Astrocyte of the spinal cord (primary cell): ENCODE data around the gene GRSF1.
"Not testable (repeated sequence)": the region's sequence is repeated elsewhere in the genome, so short reads cannot be mapped to it uniquely, and the experiment has no call there.

Experiments
- DNase-seq: peaks from one replicate; pipeline ENCODE4 v3.0.0; 2011; ENCODE audit warnings: low read depth, low spot score
- H3K4me3 ChIP-seq: 2 replicates; pipeline ENCODE4 v1.5.1; 2011; ENCODE audit warnings: low read depth, mild to moderate bottlenecking, low read length, moderate library complexity
- CTCF ChIP-seq: IDR thresholded peaks from 2 replicates; pipeline ENCODE4 v1.5.1; 2012; ENCODE audit warnings: low read depth, mild to moderate bottlenecking, low read length, inconsistent platforms
- in situ Hi-C: cut with HindIII; loops from 2 replicates; pipeline ENCODE4 v1.10.0; 2017; ENCODE audit warnings: low sequenced_read_pairs

The GRSF1 gene

DNA sequence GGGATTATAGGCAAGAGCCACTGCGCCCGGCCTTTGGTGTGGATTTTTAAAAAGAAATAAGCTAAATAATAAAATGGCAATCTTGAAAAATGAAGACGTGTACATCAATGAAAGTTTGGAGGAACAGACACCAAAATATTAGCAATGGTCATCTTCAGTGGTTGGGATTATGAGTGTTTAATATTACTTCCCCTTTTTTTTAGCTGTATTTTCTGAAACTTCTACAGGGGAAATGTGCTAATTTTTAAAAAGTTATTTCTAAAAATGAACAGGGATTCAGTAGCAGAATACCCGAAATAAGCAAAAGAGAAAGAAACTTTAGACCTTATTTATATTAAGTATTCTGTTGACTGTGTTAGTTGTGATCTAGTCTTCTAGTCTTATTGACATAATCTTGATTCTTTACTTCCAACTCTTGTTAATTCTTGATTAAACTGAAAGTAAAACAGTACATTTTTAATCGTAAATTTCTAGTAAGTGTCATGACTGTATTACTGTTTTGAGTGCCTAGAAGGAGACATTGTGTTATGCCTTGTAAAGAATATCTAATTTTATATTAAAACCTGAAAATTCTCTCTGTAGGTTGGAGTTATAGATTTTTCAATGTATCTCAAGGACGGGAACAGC lies 66.6 kb downstream of the GRSF1 start:
- no peak for TF ChIP-seq CTCF
- no peak overlapping the region for H3K4me3 ChIP-seq
- in situ Hi-C loops: no loop called here
- no peak for DNase-seq

GRCh38 chr4:70769396-70769795 lies 70.3 kb downstream of the GRSF1 start:
- DNase-seq, H3K4me3 ChIP-seq, in situ Hi-C loops: not testable (repeated sequence)

DNA sequence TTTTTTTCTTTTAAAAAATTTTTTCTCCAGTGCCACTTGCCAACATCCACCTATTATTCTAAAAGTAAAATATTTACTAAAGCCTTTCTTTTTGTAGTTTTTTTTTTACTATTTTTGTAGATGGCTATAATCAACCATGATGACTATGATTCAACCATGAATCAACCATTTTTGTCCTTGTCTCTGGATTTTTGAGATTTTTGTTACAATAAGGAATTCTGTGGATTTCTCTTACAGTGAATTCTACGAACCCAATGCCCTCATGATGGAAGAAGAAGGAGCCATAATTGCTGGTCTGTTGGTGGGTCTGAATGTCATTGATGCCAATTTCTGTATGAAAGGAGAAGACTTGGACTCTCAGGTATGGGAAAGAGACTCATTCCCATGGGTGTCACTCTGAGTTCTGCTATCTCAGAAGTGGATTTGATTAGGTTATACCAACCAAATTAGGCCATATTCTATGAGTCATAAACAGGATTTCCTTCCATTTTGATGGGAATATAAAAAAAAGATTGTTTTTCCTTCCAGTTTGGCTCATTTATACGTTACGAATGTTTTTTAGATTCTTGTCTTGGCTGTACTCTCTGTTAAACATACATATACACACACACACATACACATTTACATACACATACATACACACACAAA lies 71.3 kb downstream of the GRSF1 start:
- DNase-seq: peak; percentile 15
- no peak overlapping the region for H3K4me3 ChIP-seq
- in situ Hi-C loops: no loop called here
- no peak for TF ChIP-seq CTCF
